K562 (cell line): ENCODE data around the gene ITPR1.

ENCODE experiments used
- CAMTA2 ChIP-seq: fragments of 250-450 bp; sonication (Bioruptor Pico); conservative IDR thresholded peaks from 2 replicates; pipeline ENCODE4 v1.5.1; 2022
- CTCF ChIP-seq, 3 experiments: IDR thresholded peaks in 2 of 3; conservative IDR thresholded peaks in 1 of 3; 2 replicates each; pipeline ENCODE4 v1.5.1; 2011 to 2012; ENCODE audit warnings: low read length in 3 of 3, mild to moderate bottlenecking in 3 of 3, control low read depth in 2 of 3, improper control_type of control experiment in 1 of 3, inconsistent platforms in 1 of 3, low read depth in 1 of 3, mixed read lengths in 1 of 3, moderate library complexity in 1 of 3; ENCODE audit not compliant: insufficient read depth in 2 of 3
- EP300 ChIP-seq: IDR thresholded peaks from 2 replicates; pipeline ENCODE4 v1.6.1; 2012; ENCODE audit warnings: low read length, improper control_type of control experiment
- ETV5 ChIP-seq: sonication (generic); formaldehyde crosslinking; IDR thresholded peaks from 2 replicates; pipeline ENCODE4 v1.4.0; 2020; ENCODE audit warnings: low read depth, mild to moderate bottlenecking, missing genetic modification reagents
- JUN ChIP-seq, 2 experiments: sonication (generic) in 1 of 2; formaldehyde crosslinking in 1 of 2; IDR thresholded peaks; 2 replicates each; pipeline versions ENCODE4 v1.6.1 to v1.8.0; 2012 to 2022; ENCODE audit warnings: borderline replicate concordance in 2 of 2, mild to moderate bottlenecking in 2 of 2, improper control_type of control experiment in 1 of 2, low read depth in 1 of 2, low read length in 1 of 2, missing genetic modification reagents in 1 of 2
- MXD1 ChIP-seq: fragments of 250-450 bp; sonication (Bioruptor Pico); IDR thresholded peaks from 2 replicates; pipeline ENCODE4 v1.8.0; 2021; ENCODE audit warnings: borderline replicate concordance, mild to moderate bottlenecking, moderate library complexity; ENCODE audit not compliant: poor library complexity, severe bottlenecking
- POLR2AphosphoS5 ChIP-seq: IDR thresholded peaks from 2 replicates; pipeline ENCODE4 v1.6.1; 2011; ENCODE audit warnings: mild to moderate bottlenecking, low read depth, low read length, moderate library complexity; ENCODE audit not compliant: control insufficient read depth, insufficient read depth
- POU5F1 ChIP-seq: fragments of 150-350 bp; IDR thresholded peaks from 2 replicates; pipeline ENCODE4 v1.6.1; 2014; ENCODE audit warnings: borderline replicate concordance, low read length, low read depth, mild to moderate bottlenecking; ENCODE audit not compliant: partially characterized antibody
- RREB1 ChIP-seq: fragments of 250-450 bp; sonication (Bioruptor Pico); IDR thresholded peaks from 2 replicates; pipeline ENCODE4 v1.4.0; 2020
- TAF7 ChIP-seq: fragments of 450-650 bp; IDR thresholded peaks from 2 replicates; pipeline ENCODE4 v1.6.1; 2016; ENCODE audit warnings: missing genetic modification characterization, missing compliant biosample characterization
- ZBTB11 ChIP-seq, 3 experiments: fragments of 200-800 bp in 1 of 3; fragments of 250-450 bp in 1 of 3; fragments of 450-650 bp in 1 of 3; sonication (Bioruptor Pico) in 1 of 3; sonication (Bioruptor generic) in 1 of 3; formaldehyde crosslinking in 1 of 3; IDR thresholded peaks; 2 replicates each; pipeline versions ENCODE4 v1.6.1 to v1.8.0; 2016 to 2022; ENCODE audit warnings: mild to moderate bottlenecking in 2 of 3, missing genetic modification characterization in 2 of 3, missing compliant biosample characterization in 1 of 3, moderate library complexity in 1 of 3
- ZBTB49 ChIP-seq: sonication (generic); formaldehyde crosslinking; IDR thresholded peaks from 2 replicates; pipeline ENCODE4 v1.8.0; 2022; ENCODE audit warnings: missing genetic modification reagents, mild to moderate bottlenecking, borderline replicate concordance

GRCh38 chr3:4748127-4748526 is 255.0 kb downstream of the ITPR1 start:
- TF ChIP-seq EP300: no peak
- no peak for TF ChIP-seq CTCF (IDR thresholded peaks at IDR 0.05 in 2 of 3, conservative IDR thresholded peaks at IDR 0.05 in 1 of 3; ENCODE audit: insufficient read depth in 2 of 3, low read depth in 1 of 3, low read length in 3 of 3)
- no peak for TF ChIP-seq POU5F1
- TF ChIP-seq MXD1: no peak
- no peak for TF ChIP-seq TAF7 (tag)
- TF ChIP-seq RREB1 (CRISPR knock-in tag): no peak
- TF ChIP-seq JUN (IDR thresholded peaks at IDR 0.05; ENCODE audit: borderline replicate concordance, low read depth, low read length): no peak
- no peak for TF ChIP-seq JUN (CRISPR knock-in tag; IDR thresholded peaks at IDR 0.05; ENCODE audit: borderline replicate concordance)
- TF ChIP-seq ETV5 (CRISPR knock-in tag): no peak
- no peak for TF ChIP-seq POLR2AphosphoS5
- TF ChIP-seq ZBTB49 (CRISPR knock-in tag): no peak
- no peak for TF ChIP-seq ZBTB11 (CRISPR knock-in tag; IDR thresholded peaks at IDR 0.05)
- no peak for TF ChIP-seq CAMTA2 (CRISPR knock-in tag)
